GM18517 (cell line): ENCODE data around the gene TRMT61B.
A peak's percentile ranks its signal among the peaks of the same experiment; 100 is the strongest.

Experiments used
- ATAC-seq: cut with Tn5 transposase; IDR thresholded peaks from one replicate; pipeline ENCODE4 v1.9.1; 2021; ENCODE audit warnings: mild to moderate bottlenecking, moderate library complexity; ENCODE audit not compliant: unreplicated experiment

The TRMT61B gene

GRCh38 chr2:28870146-28870891, at the start of gene TRMT61B:
Gene TRMT61B, minus strand, starts transcription at chr2:28870309. Its CDS starts 32 bp downstream, at chr2:28870277.
- ATAC-seq = peak; percentile 89

DNA sequence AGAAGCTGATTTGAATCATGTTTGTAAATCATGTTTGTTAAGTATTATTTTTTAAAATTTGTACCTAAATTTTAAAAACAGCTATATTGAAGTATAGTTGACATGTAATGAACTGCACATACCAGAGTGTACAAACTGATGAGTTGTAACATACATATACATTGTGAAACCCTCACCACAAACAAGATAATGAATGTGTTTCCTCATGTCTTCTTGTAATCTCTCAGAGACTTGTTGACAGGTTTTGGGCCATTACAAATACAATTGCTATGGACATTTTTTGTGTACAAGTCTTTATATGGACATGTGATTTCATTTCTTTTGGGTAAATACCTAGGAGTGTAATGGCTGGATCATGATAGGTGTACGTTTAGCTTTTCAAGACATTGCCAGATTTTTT, 45.8 kb upstream of the TRMT61B start:
- ATAC-seq = no peak

DNA sequence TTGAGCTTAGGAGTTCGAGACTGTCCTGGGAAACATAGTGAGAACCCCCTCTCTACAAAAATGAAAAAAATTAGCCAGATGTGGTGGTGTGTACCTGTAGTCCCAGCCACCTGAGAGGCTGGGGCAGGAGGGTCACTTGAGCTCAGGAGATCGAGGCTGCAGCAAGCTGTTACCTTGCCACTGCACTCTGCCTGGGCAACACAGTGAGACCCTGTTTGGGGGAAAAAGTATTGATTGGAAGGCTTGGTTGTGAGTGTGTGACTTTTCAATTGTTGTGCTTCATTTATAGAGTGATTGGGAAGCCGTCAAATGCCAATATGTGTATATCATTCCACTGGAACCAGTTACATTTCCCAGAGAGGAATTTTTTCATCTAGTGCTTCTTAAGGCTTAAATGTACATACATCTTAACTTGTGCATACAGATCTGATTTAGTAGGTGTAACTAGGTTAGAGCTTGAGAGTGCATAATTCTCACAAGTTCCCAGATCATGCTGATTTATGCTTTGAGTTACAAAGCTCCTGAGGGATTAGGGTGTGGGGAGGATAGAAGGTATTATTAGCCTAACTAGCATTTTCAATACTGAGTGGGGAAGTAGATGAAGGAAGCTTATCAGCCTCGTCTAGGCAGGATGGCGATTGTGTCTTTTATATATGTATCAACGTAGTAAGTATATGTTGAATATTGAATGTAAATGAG, 39.7 kb upstream of the TRMT61B start:
- ATAC-seq = no peak

- no peak for ATAC-seq
Observed at GRCh38 chr2:28908172-28908571, 38.1 kb upstream of the TRMT61B start.

GRCh38 chr2:28906821-28907220, 36.7 kb upstream of the TRMT61B start:
- no peak for ATAC-seq

- ATAC-seq = no peak
Observed at GRCh38 chr2:28906376-28906775, 36.3 kb upstream of the TRMT61B start.

DNA sequence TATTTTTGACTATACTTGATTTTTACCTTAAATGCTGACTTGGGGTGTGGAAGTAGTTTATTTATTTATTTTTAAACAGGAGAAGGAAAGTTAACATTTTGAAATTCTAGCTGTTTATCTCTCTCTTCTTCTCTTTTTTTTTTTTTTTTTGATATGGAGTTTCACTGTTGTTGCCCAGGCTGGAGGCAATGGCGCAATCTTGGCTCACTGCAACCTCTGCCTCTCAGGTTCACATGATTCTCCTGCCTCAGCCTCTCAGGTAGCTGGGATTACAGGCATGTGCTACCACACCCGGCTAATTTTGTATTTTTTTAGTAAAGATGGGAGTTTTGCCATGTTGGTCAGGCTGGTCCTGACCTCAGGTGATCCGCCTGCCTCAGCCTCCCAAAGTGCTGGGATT, 35.4 kb upstream of the TRMT61B start:
- ATAC-seq = no peak

DNA sequence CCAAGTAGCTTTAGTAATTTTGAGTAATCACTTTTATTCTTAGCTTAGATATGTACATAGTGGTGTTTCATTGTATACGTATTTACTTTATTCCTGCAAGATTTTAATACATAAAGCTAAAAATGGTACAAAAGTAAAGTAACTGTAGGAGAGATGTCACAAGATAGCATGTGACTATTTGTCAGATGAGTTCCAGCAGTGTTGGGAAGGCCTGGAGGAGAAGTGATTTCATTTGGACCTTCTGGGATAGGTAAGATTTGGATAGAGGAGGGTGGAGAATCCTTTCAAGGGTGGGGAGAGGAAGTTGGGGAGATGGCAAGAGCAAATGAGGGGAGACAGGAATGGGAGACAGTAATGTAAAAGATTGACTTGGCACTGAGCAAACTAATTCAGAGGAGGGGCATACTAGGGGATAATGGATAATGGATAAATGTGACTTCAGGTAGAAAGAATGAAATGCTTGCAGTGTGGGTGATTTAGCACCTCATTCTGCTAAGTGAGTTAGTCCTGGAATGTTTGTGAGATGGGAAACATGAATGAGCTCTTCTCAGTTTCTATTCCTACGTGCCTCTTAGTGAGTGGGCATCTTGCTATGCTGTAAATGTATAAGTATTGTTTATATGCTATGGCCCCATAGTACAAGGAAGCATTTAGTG, 34.8 kb upstream of the TRMT61B start:
- ATAC-seq = no peak

DNA sequence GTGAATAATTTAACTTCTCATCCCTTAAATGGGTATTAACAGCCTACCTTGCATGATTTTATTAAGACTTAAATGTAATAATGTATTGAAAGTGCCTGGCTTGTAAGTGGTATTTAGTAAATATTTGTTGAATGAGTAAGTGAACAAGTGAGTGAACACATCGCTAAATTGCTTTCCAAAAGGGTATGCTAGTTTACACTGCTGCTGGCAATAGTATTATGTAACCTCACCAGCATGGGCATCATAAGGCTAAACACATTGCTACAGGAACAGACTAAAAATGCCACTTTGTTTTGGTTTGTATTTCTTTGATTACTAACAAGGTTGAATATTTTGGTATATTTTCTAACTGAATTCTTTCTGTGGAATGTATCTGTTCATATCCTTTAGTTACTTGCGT, 34.2 kb upstream of the TRMT61B start:
- ATAC-seq = no peak

GRCh38 chr2:28902584-28902983, 32.5 kb upstream of the TRMT61B start:
- no peak for ATAC-seq

- ATAC-seq = no peak
Observed at GRCh38 chr2:28901841-28902240, 31.7 kb upstream of the TRMT61B start.

DNA sequence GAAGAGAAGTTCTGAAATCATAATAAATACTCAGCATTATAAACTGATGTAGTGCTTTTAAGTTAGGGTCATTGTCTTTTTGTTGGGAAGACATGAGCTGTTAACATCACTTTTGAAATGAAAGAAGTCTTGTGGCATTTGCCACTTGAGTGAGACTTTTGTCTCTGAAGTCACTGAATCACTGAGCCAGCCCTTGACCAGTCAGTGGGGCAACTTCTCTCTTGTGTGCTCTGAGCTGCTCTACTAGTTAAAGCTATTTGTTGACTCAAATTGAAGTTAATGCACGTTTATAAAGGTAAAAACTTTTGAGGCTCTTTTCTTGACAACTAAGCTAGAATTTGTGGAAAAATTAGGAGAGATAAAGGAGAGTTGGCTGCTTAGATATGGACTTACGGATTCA, 31.1 kb upstream of the TRMT61B start:
- no peak for ATAC-seq

- ATAC-seq = no peak
Observed at GRCh38 chr2:28898048-28898447, 27.9 kb upstream of the TRMT61B start.

DNA sequence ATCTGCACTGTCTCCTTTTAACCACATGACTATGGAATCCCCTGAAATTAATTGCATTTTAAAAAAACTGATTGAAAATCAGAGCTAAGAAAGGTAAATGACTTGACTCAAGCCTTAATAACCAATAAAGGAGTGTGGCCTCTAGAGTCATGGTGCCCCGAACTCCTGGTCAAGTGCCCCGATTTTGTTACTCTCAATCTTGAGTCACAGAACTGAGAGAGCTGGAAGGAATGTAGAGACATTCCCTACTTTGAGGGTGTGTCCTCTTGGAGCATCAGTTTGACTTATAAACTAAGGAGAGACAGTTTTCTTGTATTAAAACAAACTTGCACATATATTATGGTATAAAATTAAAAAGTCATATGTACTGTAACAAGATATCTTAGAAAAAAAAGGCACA, 26.8 kb upstream of the TRMT61B start:
- ATAC-seq = no peak

DNA sequence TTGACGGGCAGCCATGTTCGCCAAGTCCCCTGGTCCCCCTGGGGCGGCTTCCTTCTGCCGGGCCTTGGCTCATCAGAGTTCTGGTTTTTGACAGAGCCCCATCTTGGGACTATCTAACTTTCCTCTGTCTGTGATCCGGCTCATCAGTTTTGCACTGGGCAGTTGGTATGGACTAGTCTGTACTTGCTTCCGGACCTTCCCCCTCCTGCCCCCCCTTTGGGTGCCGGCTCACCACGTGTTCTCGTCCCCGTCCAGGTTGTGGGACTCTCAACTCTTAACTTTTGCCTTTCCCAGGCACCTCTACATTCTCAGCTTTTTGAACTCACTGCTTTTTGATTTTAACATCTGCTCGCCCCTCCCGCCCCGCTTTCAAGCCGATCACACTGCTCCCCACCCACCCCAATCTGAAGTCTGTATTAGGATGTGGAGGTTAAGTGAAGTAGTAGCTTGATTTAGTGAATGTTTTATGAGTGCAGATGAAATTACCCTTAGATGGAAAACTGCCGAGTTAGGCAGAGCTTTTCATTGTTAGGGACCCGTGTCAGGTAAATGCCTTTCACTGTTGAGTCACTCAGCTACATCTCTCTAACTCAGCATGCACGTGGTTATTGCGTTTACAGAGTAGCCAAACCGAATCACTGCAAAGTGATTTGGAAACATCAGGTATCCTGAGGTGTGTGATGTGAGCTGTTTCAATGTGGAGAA, 25.2 kb upstream of the TRMT61B start:
- peak; percentile 19 for ATAC-seq

- ATAC-seq = peak; percentile 90
Observed at GRCh38 chr2:28894470-28895188, 24.5 kb upstream of the TRMT61B start, which contains the start of gene WDR43. Gene WDR43, plus strand, starts transcription at chr2:28894667. Its CDS starts 32 bp downstream, at chr2:28894699.

- ATAC-seq = no peak
Observed at GRCh38 chr2:28893488-28893887, 23.4 kb upstream of the TRMT61B start.

DNA sequence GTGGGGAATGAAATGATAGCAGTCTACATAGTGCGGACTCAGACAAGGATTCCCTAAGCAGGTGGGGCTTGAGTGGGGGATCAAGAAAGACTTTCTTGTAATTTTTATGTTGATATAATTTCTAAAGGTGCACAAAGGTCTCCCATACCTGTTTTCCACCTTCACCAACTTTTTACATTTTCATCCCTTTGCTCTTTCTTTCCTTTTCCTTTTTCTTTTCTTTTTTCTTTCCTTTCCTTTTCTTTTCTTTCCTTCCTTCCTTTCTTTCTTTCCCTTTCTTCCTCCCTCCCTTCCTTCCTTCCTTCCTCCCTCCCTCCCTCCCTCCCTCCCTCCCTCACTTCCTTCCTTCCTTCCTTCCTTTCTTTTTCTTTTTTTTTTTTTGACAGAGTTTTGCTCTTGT, 10.1 kb upstream of the TRMT61B start:
- no peak for ATAC-seq

DNA sequence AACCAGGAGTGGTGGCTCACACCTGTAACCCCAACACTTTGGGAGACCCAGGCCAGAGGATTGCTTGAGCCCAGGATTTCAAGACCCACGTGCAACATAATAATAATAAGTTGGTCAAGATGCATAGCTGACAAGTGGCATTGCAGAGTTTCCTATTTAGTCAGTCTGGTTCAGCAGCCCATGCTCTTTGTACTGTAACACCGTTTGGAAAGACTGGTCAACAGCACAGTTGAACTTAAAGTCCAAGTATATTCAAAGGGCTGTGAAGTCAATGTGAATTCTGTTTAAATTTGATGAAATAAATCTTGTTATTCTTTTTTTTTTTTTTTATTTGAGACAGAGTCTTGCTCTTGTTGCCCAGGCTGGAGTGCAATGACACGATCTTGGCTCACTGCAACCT, 1.5 kb upstream of the TRMT61B start:
- no peak for ATAC-seq

GRCh38 chr2:28869494-28870145, 489 bp downstream of the TRMT61B start:
- ATAC-seq = peak; percentile 35
